PC-9 (cell line): Measurements from ENCODE around the gene KLHDC4. TPM values are rescaled to one million over a fixed set of nuclear protein-coding genes. Genes with fewer than 3 reads are reported as not detected.

Experiments used
- BruUV-seq: library from RNA; stranded (reverse); fragments of 400-500 nt; replicated peaks from 2 replicates; lab custom pipeline; 2021; lab: Mats Ljungman, UMichigan
- CTCF ChIA-PET: fragments of 300-600 bp; sonication (Branson Sonifier 250); formaldehyde crosslinking; loops from one replicate; lab custom pipeline; 2022; ENCODE audit warnings: antibody characterized with exemption; lab: Charles Lee
- POLR2A ChIA-PET: fragments of 300-600 bp; sonication (Branson Sonifier 250); formaldehyde crosslinking; loops from one replicate; lab custom pipeline; 2022; ENCODE audit warnings: antibody characterized with exemption; ENCODE audit not compliant: unreplicated experiment; lab: Charles Lee
- DNase-seq, 2 experiments: peaks; one replicate each; pipeline versions ENCODE4 v3.0.0 to v3.0.0-alpha.2; 2015 to 2022; ENCODE audit warnings: mixed read lengths in 1 of 2
- H2AFZ ChIP-seq: fragments of 200-600 bp; sonication (generic); 2 replicates; pipeline ENCODE4 v1.8.1; 2017; ENCODE audit warnings: antibody characterized with exemption
- H3F3A ChIP-seq: fragments of 200-600 bp; sonication (generic); 2 replicates; pipeline ENCODE4 v1.8.1; 2017; ENCODE audit warnings: antibody characterized with exemption, mild to moderate bottlenecking, low read depth; ENCODE audit not compliant: insufficient read depth
- H3K27ac ChIP-seq: fragments of 200-600 bp; sonication (generic); 2 replicates; pipeline ENCODE4 v1.6.1; 2016; ENCODE audit warnings: mixed run types
- H3K27me3 ChIP-seq: fragments of 200-600 bp; sonication (generic); 2 replicates; pipeline ENCODE4 v1.6.1; 2016; ENCODE audit warnings: low read depth, mixed run types; ENCODE audit not compliant: insufficient read depth
- H3K36me3 ChIP-seq: fragments of 200-600 bp; sonication (generic); 2 replicates; pipeline ENCODE4 v1.6.1; 2016; ENCODE audit warnings: low read depth, mixed run types
- H3K4me1 ChIP-seq: fragments of 200-600 bp; sonication (generic); replicated peaks from 2 replicates; pipeline ENCODE4 v1.6.1; 2016; ENCODE audit warnings: mixed run types; ENCODE audit not compliant: insufficient read depth
- H3K4me2 ChIP-seq: fragments of 200-600 bp; sonication (generic); 2 replicates; pipeline ENCODE4 v1.6.1; 2017; ENCODE audit warnings: mixed run types
- H3K4me3 ChIP-seq: fragments of 200-600 bp; sonication (generic); 2 replicates; pipeline ENCODE4 v1.6.1; 2016; ENCODE audit warnings: mixed run types
- H3K79me2 ChIP-seq: fragments of 200-600 bp; sonication (generic); 2 replicates; pipeline ENCODE4 v1.6.1; 2017; ENCODE audit warnings: low read depth, mixed run types
- H3K9me2 ChIP-seq: fragments of 200-600 bp; sonication (generic); 2 replicates; pipeline ENCODE4 v1.8.1; 2017; ENCODE audit warnings: mild to moderate bottlenecking; ENCODE audit not compliant: insufficient read depth
- H3K9me3 ChIP-seq: fragments of 200-600 bp; sonication (generic); 2 replicates; pipeline ENCODE4 v1.8.1; 2016; ENCODE audit warnings: low read depth; ENCODE audit not compliant: insufficient read depth
- H4K20me1 ChIP-seq: fragments of 200-600 bp; sonication (generic); 2 replicates; pipeline ENCODE4 v1.8.1; 2017; ENCODE audit not compliant: insufficient read depth
- CTCF ChIP-seq: fragments of 200-600 bp; sonication (generic); conservative IDR thresholded peaks from 2 replicates; pipeline ENCODE4 v1.6.1; 2017; ENCODE audit warnings: mixed run types, antibody characterized with exemption, mild to moderate bottlenecking, moderate library complexity
- EZH2 ChIP-seq: fragments of 200-600 bp; sonication (generic); IDR thresholded peaks from 2 replicates; pipeline ENCODE4 v1.8.0; 2017; ENCODE audit warnings: antibody characterized with exemption, low read depth
- intact Hi-C: fragments of 100-400 bp; cut with micrococcal nuclease; formaldehyde crosslinking; loops from one replicate; pipeline ENCODE4 v1.10.0; 2022; ENCODE audit not compliant: unreplicated experiment
- total RNA-seq: library from RNA; stranded (reverse); gene quantifications from 2 replicates; pipeline ENCODE4 v1.2.3, GENCODE V29; 2021

The KLHDC4 gene
- total RNA-seq, 1 experiment from 2014 or later: 66.5 TPM

GRCh38 chr16:87671221-87671620, 94.6 kb downstream of the KLHDC4 start:
- no peak for TF ChIP-seq EZH2
- no peak for TF ChIP-seq CTCF
- Histone ChIP-seq H4K20me1 (no peaks in the 10 kb centered on the region), H3K9me2 (no peaks in the 10 kb centered on the region), H2AFZ (no peak overlapping the region), H3K4me2 (no peak overlapping the region), H3K9me3 (no peaks in the 10 kb centered on the region), H3K27me3 (peaks cover 41% of the 10 kb centered on the region), H3K4me3 (no peak overlapping the region), H3K27ac (no peak overlapping the region), H3K36me3 (no peaks in the 10 kb centered on the region), H3F3A (no peaks in the 10 kb centered on the region), H3K79me2 (no peaks in the 10 kb centered on the region), H3K4me1 (no peaks in the 10 kb centered on the region)
- CTCF ChIA-PET: no interaction called here
- POLR2A ChIA-PET: no interaction called here
- DNase-seq: peak in 1 of 2 experiments; percentile 26
- no TSS peak for BruUV-seq
- intact Hi-C loops: no loop called here

- H3K9me2 ChIP-seq: no peaks in the 10 kb centered on the region
- BruUV-seq: no TSS peak
- no peak overlapping the region for H2AFZ ChIP-seq
- TF ChIP-seq CTCF (no peak), EZH2 (no peak)
- H3K4me3 ChIP-seq: no peak overlapping the region
- H3K27me3 ChIP-seq: peaks cover 56% of the 10 kb centered on the region
- no peak overlapping the region for H3K4me2 ChIP-seq
- no peak overlapping the region for H3K27ac ChIP-seq
- H3K9me3 ChIP-seq: no peaks in the 10 kb centered on the region
- no peak for DNase-seq
- H3K4me1 ChIP-seq: no peaks in the 10 kb centered on the region
- H3K79me2 ChIP-seq: no peaks in the 10 kb centered on the region
- CTCF ChIA-PET: no interaction called here
- H4K20me1 ChIP-seq: no peaks in the 10 kb centered on the region
- POLR2A ChIA-PET: no interaction called here
- H3K36me3 ChIP-seq: no peaks in the 10 kb centered on the region
- intact Hi-C loops: no loop called here
- no peaks in the 10 kb centered on the region for H3F3A ChIP-seq
Observed at GRCh38 chr16:87669672-87670071, 96.1 kb downstream of the KLHDC4 start.

- no peaks in the 10 kb centered on the region for H3K9me3 ChIP-seq
- no peaks in the 10 kb centered on the region for H3F3A ChIP-seq
- ChIA-PET POLR2A (interaction anchor here (0.7 kb wide), 1 partner anchor 70 kb away, joined by 6 read pairs; no protein-coding TSS in a partner anchor), CTCF (no interaction called here)
- no peaks in the 10 kb centered on the region for H3K79me2 ChIP-seq
- H4K20me1 ChIP-seq: no peaks in the 10 kb centered on the region
- H3K4me1 ChIP-seq: no peaks in the 10 kb centered on the region
- DNase-seq: no peak
- no peak for TF ChIP-seq CTCF
- TF ChIP-seq EZH2: no peak
- H3K4me3 ChIP-seq: no peak overlapping the region
- peaks cover 69% of the 10 kb centered on the region for H3K27me3 ChIP-seq
- BruUV-seq: no TSS peak
- no peaks in the 10 kb centered on the region for H3K9me2 ChIP-seq
- no peak overlapping the region for H3K27ac ChIP-seq
- no peak overlapping the region for H3K4me2 ChIP-seq
- no peaks in the 10 kb centered on the region for H3K36me3 ChIP-seq
- intact Hi-C loops: no loop called here
- H2AFZ ChIP-seq: no peak overlapping the region
Observed at GRCh38 chr16:87667946-87668345, 97.8 kb downstream of the KLHDC4 start.
